ENCODE results near the gene ARHGEF7. TPM values are rescaled to one million over a fixed set of nuclear protein-coding genes. Genes with fewer than 3 reads are reported as not detected.

Gene ARHGEF7
- total RNA-seq, 1 donor from 2014 or later = 57.5 TPM

DNA sequence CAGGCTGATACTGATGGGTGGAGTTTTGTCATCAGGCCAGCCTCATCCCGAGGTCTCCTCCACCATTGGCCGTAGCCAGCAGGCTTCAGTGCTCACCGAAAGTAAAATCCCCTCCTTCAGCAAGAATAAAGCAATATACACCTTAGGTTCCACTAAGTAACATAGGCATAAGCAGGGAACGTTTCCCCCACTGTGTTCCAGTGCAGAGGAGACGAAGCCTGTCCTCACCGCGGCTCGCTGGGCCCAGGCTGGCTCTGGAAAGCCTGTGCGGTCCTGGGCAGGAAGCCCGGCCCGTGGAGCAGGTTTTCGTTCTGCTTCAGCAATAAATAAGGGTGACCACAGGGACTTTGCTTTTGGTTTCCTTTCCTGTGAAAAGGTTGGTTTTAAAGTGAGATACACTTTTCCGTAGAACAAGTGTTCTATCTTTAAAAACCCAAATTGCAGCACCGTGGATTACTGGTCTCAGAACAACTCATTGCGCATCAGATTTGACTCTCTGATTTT is 189.0 kb downstream of the ARHGEF7 start:
- H3K9me3 ChIP-seq = no peaks in the 10 kb centered on the region
- H3K36me3 ChIP-seq = peaks cover 5 to 73% of the 10 kb centered on the region in 2 donors
- no peak overlapping the region for H3K4me3 ChIP-seq
- DNase-seq (ENCODE audit: extremely low spot score in 2 of 2) = no peak
- intact Hi-C loops (cut with DNase I) = no loop called here
- no peaks in the 10 kb centered on the region for H3K4me1 ChIP-seq
- no peaks in the 10 kb centered on the region for H3K27me3 ChIP-seq
- no peak for TF ChIP-seq POLR2A (IDR thresholded peaks at IDR 0.05)
- no peak for TF ChIP-seq POLR2AphosphoS5 (IDR thresholded peaks at IDR 0.05; ENCODE audit: insufficient read depth in 1 of 2, low read depth in 1 of 2)
- TF ChIP-seq, protein P1, sequence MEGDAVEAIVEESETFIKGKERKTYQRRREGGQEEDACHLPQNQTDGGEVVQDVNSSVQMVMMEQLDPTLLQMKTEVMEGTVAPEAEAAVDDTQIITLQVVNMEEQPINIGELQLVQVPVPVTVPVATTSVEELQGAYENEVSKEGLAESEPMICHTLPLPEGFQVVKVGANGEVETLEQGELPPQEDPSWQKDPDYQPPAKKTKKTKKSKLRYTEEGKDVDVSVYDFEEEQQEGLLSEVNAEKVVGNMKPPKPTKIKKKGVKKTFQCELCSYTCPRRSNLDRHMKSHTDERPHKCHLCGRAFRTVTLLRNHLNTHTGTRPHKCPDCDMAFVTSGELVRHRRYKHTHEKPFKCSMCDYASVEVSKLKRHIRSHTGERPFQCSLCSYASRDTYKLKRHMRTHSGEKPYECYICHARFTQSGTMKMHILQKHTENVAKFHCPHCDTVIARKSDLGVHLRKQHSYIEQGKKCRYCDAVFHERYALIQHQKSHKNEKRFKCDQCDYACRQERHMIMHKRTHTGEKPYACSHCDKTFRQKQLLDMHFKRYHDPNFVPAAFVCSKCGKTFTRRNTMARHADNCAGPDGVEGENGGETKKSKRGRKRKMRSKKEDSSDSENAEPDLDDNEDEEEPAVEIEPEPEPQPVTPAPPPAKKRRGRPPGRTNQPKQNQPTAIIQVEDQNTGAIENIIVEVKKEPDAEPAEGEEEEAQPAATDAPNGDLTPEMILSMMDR (IDR thresholded peaks at IDR 0.05) = no peak
- no peak overlapping the region for H3K27ac ChIP-seq

DNA sequence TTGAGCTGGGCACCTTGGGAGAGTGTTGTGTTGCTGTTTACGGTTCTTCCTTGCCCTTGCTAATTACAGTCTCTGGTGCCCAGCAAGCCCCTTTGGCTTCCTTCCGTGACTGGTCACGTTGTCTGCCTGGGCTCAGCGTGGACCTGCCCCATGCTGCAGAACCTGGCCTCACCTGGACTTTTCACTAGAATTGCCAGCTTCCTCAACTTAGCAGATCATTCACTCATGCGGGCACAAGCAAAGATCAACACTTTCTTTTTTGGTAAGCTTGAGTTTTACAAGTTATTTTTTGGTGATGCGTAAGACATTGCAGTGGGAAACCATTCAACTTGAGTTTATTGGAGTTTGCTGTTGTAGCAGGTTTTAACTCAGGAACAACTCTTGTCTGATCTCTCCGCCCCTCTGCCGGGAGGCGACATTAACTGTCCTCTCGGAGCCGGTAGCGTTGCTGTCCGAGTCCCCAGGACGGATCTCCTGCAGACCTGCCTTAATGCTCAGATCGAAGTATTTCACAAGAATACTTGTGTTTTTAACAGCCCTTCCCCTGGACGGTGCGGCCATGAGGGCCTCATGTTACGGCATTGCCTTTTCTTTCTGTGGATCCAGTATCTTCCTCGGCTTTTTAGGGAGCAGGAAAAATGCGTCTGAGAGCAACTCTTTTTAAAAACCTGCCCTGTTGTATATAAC is 189.6 kb downstream of the ARHGEF7 start:
- Histone ChIP-seq H3K4me1 (no peaks in the 10 kb centered on the region), H3K36me3 (peaks cover 5 to 73% of the 10 kb centered on the region in 2 donors), H3K27me3 (no peaks in the 10 kb centered on the region), H3K4me3 (no peak overlapping the region), H3K9me3 (no peaks in the 10 kb centered on the region), H3K27ac (no peak overlapping the region)
- DNase-seq (ENCODE audit: extremely low spot score in 2 of 2) = no peak
- intact Hi-C loops (cut with DNase I) = no loop called here
- TF ChIP-seq POLR2A (IDR thresholded peaks at IDR 0.05) = no peak
- TF ChIP-seq, protein P1 (IDR thresholded peaks at IDR 0.05) = no peak
- TF ChIP-seq POLR2AphosphoS5 (IDR thresholded peaks at IDR 0.05; ENCODE audit: insufficient read depth in 1 of 2, low read depth in 1 of 2) = no peak

DNA sequence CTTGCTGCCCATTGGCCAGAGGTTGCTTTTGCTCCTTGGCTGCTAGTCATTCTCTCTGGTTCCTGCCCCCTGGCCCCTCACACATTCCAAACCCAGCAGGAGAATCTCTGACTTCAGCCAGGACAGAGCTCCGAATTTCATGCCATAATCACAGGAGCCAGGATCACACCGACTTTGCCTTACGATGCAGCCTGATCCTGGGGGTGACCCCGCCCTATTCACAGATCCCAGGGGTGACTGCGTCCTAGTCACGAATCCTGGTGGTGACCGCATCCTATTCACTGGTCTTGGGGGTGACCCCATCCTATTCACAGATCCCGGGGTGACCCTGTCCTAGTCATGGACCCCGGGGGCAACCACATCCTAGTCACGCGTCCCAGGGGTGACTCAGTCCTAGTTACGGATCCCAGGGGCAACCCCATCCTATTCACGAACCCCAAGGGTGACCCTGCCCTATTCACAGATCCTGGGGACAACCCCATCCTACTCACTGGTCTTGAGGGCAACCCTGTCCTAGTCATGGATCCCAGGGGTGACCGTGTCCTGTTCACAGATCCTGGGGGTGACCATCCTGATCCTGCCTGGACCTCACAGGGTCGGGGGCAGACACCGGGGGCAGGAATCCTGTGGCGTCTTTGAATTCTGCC is 198.0 kb downstream of the ARHGEF7 start:
- TF ChIP-seq POLR2AphosphoS5 (IDR thresholded peaks at IDR 0.05; ENCODE audit: insufficient read depth in 1 of 2, low read depth in 1 of 2) (no peak), POLR2A (IDR thresholded peaks at IDR 0.05) (no peak)
- TF ChIP-seq, protein P1 (IDR thresholded peaks at IDR 0.05) = no peak
- no peak overlapping the region for H3K4me3 ChIP-seq
- no peaks in the 10 kb centered on the region for H3K9me3 ChIP-seq
- no peak overlapping the region for H3K27ac ChIP-seq
- DNase-seq (ENCODE audit: extremely low spot score in 2 of 2) = no peak
- no peaks in the 10 kb centered on the region for H3K27me3 ChIP-seq
- H3K4me1 ChIP-seq = no peaks in the 10 kb centered on the region
- intact Hi-C loops (cut with DNase I) = no loop called here
- H3K36me3 ChIP-seq = no peaks in the 10 kb centered on the region

DNA sequence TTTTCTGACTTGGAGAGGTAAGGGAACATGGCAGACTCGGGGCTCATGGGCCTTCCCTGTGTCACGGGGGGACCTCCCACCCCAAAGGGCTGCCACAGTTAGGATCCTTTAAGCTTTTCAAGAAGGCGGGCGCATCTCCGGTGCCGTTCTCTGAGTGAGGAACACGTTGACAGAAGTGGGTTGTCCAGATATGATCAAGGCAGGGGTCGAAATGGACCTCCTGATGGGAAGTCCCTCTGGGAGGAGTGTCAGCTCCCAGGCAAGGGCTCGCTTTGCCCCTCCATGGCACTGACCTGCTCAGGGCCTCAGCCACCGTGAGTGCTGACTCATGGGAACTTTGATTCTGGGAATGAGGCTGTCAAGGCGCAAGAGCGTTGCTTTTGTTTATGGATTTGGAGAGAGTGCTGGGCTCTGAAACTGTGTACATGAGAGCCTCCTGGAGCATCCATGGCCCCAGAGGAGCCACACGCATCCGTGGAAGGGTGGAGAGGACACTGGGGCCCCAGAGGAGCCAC is 198.9 kb downstream of the ARHGEF7 start:
- Histone ChIP-seq H3K27ac (no peak overlapping the region), H3K4me3 (no peak overlapping the region), H3K9me3 (no peaks in the 10 kb centered on the region), H3K4me1 (no peaks in the 10 kb centered on the region), H3K36me3 (no peaks in the 10 kb centered on the region), H3K27me3 (no peaks in the 10 kb centered on the region)
- intact Hi-C loops (cut with DNase I) = no loop called here
- TF ChIP-seq, protein P1 (IDR thresholded peaks at IDR 0.05) = no peak
- TF ChIP-seq POLR2A (IDR thresholded peaks at IDR 0.05) = no peak
- no peak for TF ChIP-seq POLR2AphosphoS5 (IDR thresholded peaks at IDR 0.05; ENCODE audit: insufficient read depth in 1 of 2, low read depth in 1 of 2)
- no peak for DNase-seq (ENCODE audit: extremely low spot score in 2 of 2)

DNA sequence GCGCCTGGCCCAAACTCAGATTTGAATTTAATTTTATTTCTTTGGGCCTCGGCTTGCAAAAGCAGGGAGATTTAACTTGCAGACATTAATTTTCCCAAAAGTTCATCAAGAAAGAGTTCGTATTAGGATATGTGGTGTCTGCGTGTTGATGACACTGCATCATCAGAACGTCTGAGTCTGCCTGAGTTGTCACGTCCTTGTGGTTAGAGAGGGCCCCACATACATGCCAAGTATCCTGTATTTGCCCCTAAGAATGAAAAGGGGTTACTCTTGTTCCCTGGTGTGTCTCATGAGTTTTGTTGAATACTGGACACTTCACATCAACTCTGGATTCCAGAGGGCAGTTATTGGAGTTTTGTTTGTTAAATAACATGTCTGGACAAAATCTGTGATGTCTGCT is 199.7 kb downstream of the ARHGEF7 start:
- H3K4me3 ChIP-seq = no peak overlapping the region
- no peaks in the 10 kb centered on the region for H3K4me1 ChIP-seq
- H3K9me3 ChIP-seq = no peaks in the 10 kb centered on the region
- no peaks in the 10 kb centered on the region for H3K27me3 ChIP-seq
- no peak for DNase-seq (ENCODE audit: extremely low spot score in 2 of 2)
- intact Hi-C loops (cut with DNase I) = no loop called here
- H3K27ac ChIP-seq = no peak overlapping the region
- TF ChIP-seq POLR2A (IDR thresholded peaks at IDR 0.05) (no peak), POLR2AphosphoS5 (IDR thresholded peaks at IDR 0.05; ENCODE audit: insufficient read depth in 1 of 2, low read depth in 1 of 2) (no peak)
- TF ChIP-seq, protein P1 (IDR thresholded peaks at IDR 0.05) = no peak
- no peaks in the 10 kb centered on the region for H3K36me3 ChIP-seq

Data from vagina (tissue), 2 donors.